ENCODE measurements around the gene ALG9. TPM values are rescaled to one million over a fixed set of nuclear protein-coding genes. Genes with fewer than 3 reads are reported as not detected.

Gene ALG9
- total and polyA plus RNA-seq, 10 of the 15 experiments (the other 5 are each of a cell fraction or from before 2014, with no cell fraction given) = 10.8 to 41.6 (median 25.5) TPM

GRCh38 chr11:111918390-111919256 lies 47.2 kb upstream of the ALG9 start, which contains the start of gene C11orf52 (continued):
- no peak for TF ChIP-seq CUX1 (IDR thresholded peaks at IDR 0.05; ENCODE audit: insufficient replicate concordance, low read depth, low read length)
- TF ChIP-seq SREBF1 (IDR thresholded peaks at IDR 0.05; ENCODE audit: low read length) = no peak
- no peak for TF ChIP-seq ZNF592 (IDR thresholded peaks at IDR 0.05)
- TF ChIP-seq CBX5 (IDR thresholded peaks at IDR 0.05; ENCODE audit: low read depth) = no peak
- TF ChIP-seq RELB (IDR thresholded peaks at IDR 0.05; ENCODE audit: low read depth) = no peak
- no peak for TF ChIP-seq E2F4 (IDR thresholded peaks at IDR 0.05; ENCODE audit: low read depth, low read length)

Measured in GM12878 (cell line).